Heart left ventricle (tissue), 16 donors: Measurements from ENCODE around the gene C19orf38. TPM values are rescaled to one million over a fixed set of nuclear protein-coding genes. Genes with fewer than 3 reads are reported as not detected.
A peak's percentile ranks its signal among the peaks of the same experiment; 100 is the strongest.
"Not testable (repeated sequence)": the region's sequence is repeated elsewhere in the genome, so short reads cannot be mapped to it uniquely, and the experiment has no call there.

Source experiments
- ATAC-seq, 4 donors: fragments of 200-7000 bp; cut with Tn5 transposase; one replicate each; pipeline ENCODE4 v1.9.1; 2020 to 2022; ENCODE audit warnings: moderate library complexity in 4 of 4, mild to moderate bottlenecking in 3 of 4, moderate number of reproducible peaks in 1 of 4
- DNase-seq, 5 donors: peaks; one replicate each; pipeline ENCODE4 v3.0.0-alpha.2; 2020
- H3K27ac ChIP-seq, 12 donors: fragments of 200-600 bp; sonication (generic) in 4 of 12; one replicate each; pipeline versions ENCODE4 v1.5.0 to v1.8.0; 2016 to 2022; ENCODE audit warnings: mild to moderate bottlenecking in 2 of 12
- H3K27me3 ChIP-seq, 9 donors: fragments of 200-600 bp; sonication (generic) in 2 of 9; one replicate each; pipeline versions ENCODE4 v1.5.1 to v1.8.0; 2016 to 2022; ENCODE audit warnings: mild to moderate bottlenecking in 3 of 9
- H3K36me3 ChIP-seq, 9 donors: fragments of 200-600 bp; sonication (generic) in 2 of 9; one replicate each; pipeline versions ENCODE4 v1.5.0 to v1.8.0; 2018 to 2022; ENCODE audit warnings: mild to moderate bottlenecking in 2 of 9
- H3K4me1 ChIP-seq, 12 donors: fragments of 200-600 bp; sonication (generic) in 4 of 12; one replicate each; pipeline versions ENCODE4 v1.5.0 to v1.8.0; 2016 to 2022; ENCODE audit warnings: mild to moderate bottlenecking in 3 of 12
- H3K4me3 ChIP-seq, 12 donors: fragments of 200-600 bp; sonication (generic) in 4 of 12; one replicate each; pipeline versions ENCODE4 v1.5.0 to v1.8.0; 2017 to 2022; ENCODE audit warnings: mild to moderate bottlenecking in 9 of 12, moderate library complexity in 4 of 12
- H3K9me3 ChIP-seq, 12 donors: fragments of 200-600 bp; sonication (generic) in 4 of 12; one replicate each; pipeline versions ENCODE4 v1.5.0 to v1.8.0; 2016 to 2022; ENCODE audit warnings: mild to moderate bottlenecking in 1 of 12
- CTCF ChIP-seq, 12 donors: fragments of 200-600 bp; sonication (generic) in 4 of 12; IDR thresholded peaks; one replicate each; pipeline versions ENCODE4 v1.5.0 to v1.8.0; 2018 to 2022; ENCODE audit warnings: antibody characterized with exemption in 12 of 12, mild to moderate bottlenecking in 5 of 12
- POLR2A ChIP-seq, 2 donors: fragments of 450-650 bp; IDR thresholded peaks; one replicate each; pipeline ENCODE4 v1.6.1; 2017; ENCODE audit warnings: antibody characterized with exemption in 2 of 2, mild to moderate bottlenecking in 2 of 2, moderate library complexity in 2 of 2
- WGBS, 4 donors: extraction: QIAGEN DNeasy Blood & Tissue Kit in 2 of 4; methylation state at CpG; one replicate each; pipeline versions ENCODE4 v1.1.5 to v1.1.7; 2013 to 2018; 5-methylcytosine and 5-hydroxymethylcytosine counted together
- intact Hi-C, 10 donors: fragments of 100-400 bp; cut with DNase I; formaldehyde crosslinking; loops; one replicate each; pipeline versions ENCODE4 v1.11.1 to v1.14.2; 2022
- polyA plus RNA-seq, 2 donors: library from polyadenylated mRNA; stranded (reverse); fragments of 200-250 nt; gene quantifications; one replicate each; pipeline ENCODE4 v1.2.3, GENCODE V29; 2013
- total RNA-seq, 9 donors: library from RNA; depleted of rRNA in 2 of 9; stranded (reverse); fragments of >200 nt in 2 of 9; fragmentation: NEBNext Ultra II Directional in 3 of 9; extraction: Animal tissue kit (Norgen Biotek cat#: 25700) in 3 of 9; gene quantifications; one replicate each; pipeline versions ENCODE4 v1.1.0 to v1.2.4, GENCODE V29; 2016 to 2023
- donor health status: ischemic (EF 13 %, LVEDD 7.1; RV severe dilation, severe dysfunction).
- donor health status: healthy with polysubstance abuse.
- donor health status: DM: no; HTN: yes; CAD: no.
- donor health status: DM: no; HTN: no; CAD: no.
- donor health status: ischemic (EF 25% LVEDD 6.9; RV normal size, moderate dysfunction).
- donor health status: ischemic (EF 25% LVEDD 5.7; RV mildly dilated, moderate dysfunction).
- donor health status: healthy.
- donor health status: DM: yes; HTN: yes; CAD: no.
- donor health status: ischemic (EF 35%, LVEDD 5.7; RV mildly dilated, moderate dysfunction).
- donor health status: nonischemic (EF 11% LVEDD 7.7; RV severe dilation, severe dysfunction).
- donor health status: DM: yes; HTN: yes; CAD: no.
- donor health status: PGD.
- donor health status: ischemic (EF 29% LVEDD 5.4; RV normal size, mild dysfunction).
- donor health status: nonischemic (EF 23%, LVEDD 6.1; RV moderate dilation, normal function).

The C19orf38 gene
- total and polyA plus RNA-seq, 11 donors: 0.21 to 6.0 (median 0.86) TPM

DNA sequence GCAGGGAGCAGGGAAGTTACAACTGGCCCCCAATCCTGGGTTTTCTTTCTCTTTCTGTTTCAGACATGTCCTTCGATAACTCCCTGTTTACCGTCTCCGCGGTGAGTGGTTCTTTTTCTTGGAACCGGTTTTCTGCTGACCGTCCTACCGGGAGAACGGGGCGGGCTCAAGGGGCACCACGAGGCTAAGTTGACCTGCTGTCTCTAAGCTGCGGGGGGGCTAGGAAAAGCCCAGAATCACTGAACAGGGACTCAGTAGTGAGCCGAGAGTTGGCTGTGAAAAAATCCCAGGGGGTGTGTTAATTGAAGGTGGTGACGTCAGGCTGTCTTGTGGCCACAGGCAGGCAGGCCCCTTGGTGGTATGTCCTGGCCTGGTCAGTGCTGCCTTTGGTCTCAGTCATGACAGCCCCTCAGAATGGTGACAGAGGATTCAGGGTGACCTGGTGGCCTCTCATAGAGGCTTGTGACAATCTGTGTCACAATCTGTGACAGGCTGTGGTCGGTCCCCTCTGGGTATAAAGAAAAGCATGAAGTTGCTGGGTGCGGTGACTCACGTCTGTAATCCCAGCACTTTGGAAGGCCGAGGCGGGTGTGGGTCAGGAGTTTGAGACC, 15.0 kb downstream of the C19orf38 start:
- H3K27me3 ChIP-seq: no peaks in the 10 kb centered on the region
- ATAC-seq: peak in 2 of 4 donors; percentile 13 to 28
- peak overlapping the region in 1 of 12 donors; percentile 33 for H3K27ac ChIP-seq
- peak in 1 of 5 donors; percentile 31 for DNase-seq
- intact Hi-C loops: loop anchor here in 8 of 10 donors (5.0 to 10.0 kb wide), 5 partner anchors 91 to 161 kb away; partner anchors contain the start of genes DNM2 (in 4 of the 8) and QTRT1 (in 1 of the 8)
- WGBS, 4 donors: 67 to 79% (median 74%) methylated on average over 18 of the region's 18 CpGs
- TF ChIP-seq CTCF (IDR thresholded peaks at IDR 0.05) (no peak), POLR2A (IDR thresholded peaks at IDR 0.05) (no peak)
- H3K36me3 ChIP-seq: no peaks in the 10 kb centered on the region
- no peaks in the 10 kb centered on the region for H3K9me3 ChIP-seq
- peak overlapping the region in 1 of 12 donors; percentile 13 for H3K4me3 ChIP-seq
- H3K4me1 ChIP-seq: peaks cover 0 to 32% (median 1%) of the 10 kb centered on the region in 12 donors

DNA sequence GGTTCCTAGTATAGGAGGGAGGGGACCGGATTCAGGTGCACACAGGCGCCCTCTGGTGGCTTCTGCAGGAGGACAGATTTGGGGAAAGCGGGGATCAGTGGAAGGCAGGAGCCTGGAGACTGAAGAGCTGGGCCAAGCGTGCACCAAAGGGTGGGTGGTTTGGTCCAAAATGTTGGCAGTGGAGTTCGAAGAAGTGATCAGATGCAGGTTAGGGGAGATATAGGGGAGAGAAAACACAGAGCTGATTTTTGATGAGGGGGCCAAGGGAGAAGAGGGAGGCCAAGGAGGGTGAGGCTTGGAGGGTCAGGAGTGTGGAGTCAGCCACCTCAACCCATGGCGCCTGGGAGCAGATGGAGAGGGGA, 16.3 kb downstream of the C19orf38 start:
- peak; percentile 69 to 84 (median 82) for ATAC-seq
- Histone ChIP-seq H3K27ac (peak overlapping the region in 1 of 12 donors; percentile 23), H3K9me3 (no peaks in the 10 kb centered on the region), H3K27me3 (no peaks in the 10 kb centered on the region), H3K36me3 (no peaks in the 10 kb centered on the region), H3K4me3 (peak overlapping the region in 3 of 12 donors; percentile 13 to 25 (median 21)), H3K4me1 (peaks cover 0 to 37% (median 1%) of the 10 kb centered on the region in 12 donors)
- 12 to 17% (median 15%) methylated on average over 6 of the region's 6 CpGs for WGBS, 4 donors
- intact Hi-C loops: loop anchor here (1.0 to 10.0 kb wide), 9 partner anchors 92 to 162 kb away; partner anchors contain the start of genes DNM2 (in 4 of the 10) and QTRT1 (in 1 of the 10)
- DNase-seq: peak; percentile 82 to 92 (median 84)
- TF ChIP-seq POLR2A (IDR thresholded peaks at IDR 0.05): no peak
- TF ChIP-seq CTCF (IDR thresholded peaks at IDR 0.05): peak; percentile 77 to 95 (median 89)

GRCh38 chr19:10866495-10866894, 18.3 kb downstream of the C19orf38 start:
- no peaks in the 10 kb centered on the region for H3K36me3 ChIP-seq
- DNase-seq: no peak
- no peak for TF ChIP-seq POLR2A (IDR thresholded peaks at IDR 0.05)
- no peak for TF ChIP-seq CTCF (IDR thresholded peaks at IDR 0.05)
- H3K9me3 ChIP-seq: no peaks in the 10 kb centered on the region
- H3K27me3 ChIP-seq: no peaks in the 10 kb centered on the region
- ATAC-seq: no peak
- intact Hi-C loops: loop anchor here in 4 of 10 donors (5.0 to 10.0 kb wide), 2 partner anchors 149 to 152 kb away; partner anchors contain the start of gene DNM2 (in 4 of the 4)
- H3K4me3 ChIP-seq: no peak overlapping the region
- peaks cover 0 to 39% (median 4%) of the 10 kb centered on the region in 12 donors for H3K4me1 ChIP-seq
- 94 to 95% (median 94%) methylated on average over 10 of the region's 10 CpGs for WGBS, 4 donors
- H3K27ac ChIP-seq: no peak overlapping the region

DNA sequence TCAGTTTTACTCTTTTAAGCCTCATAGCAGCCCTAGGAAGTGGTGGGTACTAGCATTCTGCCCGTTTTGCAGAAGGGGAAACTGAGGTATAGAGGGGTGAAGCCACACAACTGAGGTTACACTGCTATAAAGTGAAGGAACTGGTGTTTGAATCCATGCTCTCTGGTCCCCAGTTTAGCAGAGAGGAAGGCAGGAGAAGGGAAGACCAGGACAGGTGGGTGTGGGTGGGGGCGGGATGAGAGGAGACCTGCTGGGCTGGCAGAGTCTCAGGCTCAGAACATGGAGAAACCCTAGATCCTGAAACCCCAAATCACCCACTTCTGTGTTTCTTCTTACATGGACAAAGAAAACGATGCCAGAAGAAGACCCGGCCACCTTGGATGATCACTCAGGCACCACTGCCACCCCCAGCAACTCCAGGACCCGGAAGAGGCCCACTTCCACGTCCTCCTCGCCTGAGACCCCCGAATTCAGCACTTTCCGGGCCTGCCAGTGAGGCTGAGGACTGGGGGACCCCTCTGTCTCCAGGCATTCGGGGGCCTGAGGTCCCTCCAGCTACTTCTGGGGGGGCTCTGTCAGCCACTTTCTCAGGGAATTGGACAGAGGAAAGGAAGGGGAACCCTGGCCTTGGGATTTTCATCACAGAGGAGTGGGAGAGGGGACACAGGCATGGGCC, 20.8 kb downstream of the C19orf38 start:
- Histone ChIP-seq H3K27ac (no peak overlapping the region), H3K36me3 (no peaks in the 10 kb centered on the region), H3K9me3 (no peaks in the 10 kb centered on the region), H3K4me1 (peaks cover 0 to 38% (median 16%) of the 10 kb centered on the region in 12 donors), H3K4me3 (no peak overlapping the region), H3K27me3 (no peaks in the 10 kb centered on the region)
- WGBS, 4 donors: 90 to 94% (median 93%) methylated on average over 6 to 10 of the region's 10 CpGs
- ATAC-seq: no peak
- intact Hi-C loops: loop anchor here in 4 of 10 donors (5.0 to 10.0 kb wide), 2 partner anchors 152 to 154 kb away; partner anchors contain the start of gene DNM2 (in 4 of the 4)
- no peak for DNase-seq
- no peak for TF ChIP-seq CTCF (IDR thresholded peaks at IDR 0.05)
- TF ChIP-seq POLR2A (IDR thresholded peaks at IDR 0.05): no peak

DNA sequence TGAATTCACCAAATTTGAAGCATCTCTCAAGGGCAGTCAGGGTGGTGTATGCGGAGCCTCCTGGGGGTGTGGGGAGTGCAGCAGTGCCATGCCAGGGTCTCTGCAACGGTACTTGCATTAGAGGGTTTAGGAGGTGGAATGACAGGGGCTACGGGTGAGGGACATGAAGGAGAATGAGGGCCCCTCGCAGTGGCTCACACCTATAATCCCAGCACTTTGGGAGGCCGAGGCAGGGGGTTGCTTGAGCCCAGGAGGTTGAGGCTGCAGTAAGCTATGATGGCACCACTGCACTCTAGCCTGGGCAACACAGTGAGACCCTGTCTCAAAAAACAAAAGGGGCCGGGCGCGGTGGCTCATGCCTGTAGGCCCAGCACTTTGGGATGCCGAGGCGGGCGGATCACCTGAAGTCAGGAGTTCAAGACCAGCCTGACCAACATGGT, 21.7 kb downstream of the C19orf38 start:
- Histone ChIP-seq H3K27ac (peak overlapping the region in 3 of 12 donors; percentile 62 to 84 (median 79)), H3K4me3 (peak overlapping the region in 3 of 12 donors; percentile 59 to 64 (median 62)), H3K4me1 (peaks cover 0 to 40% (median 15%) of the 10 kb centered on the region in 12 donors)
- intact Hi-C loops: loop anchor here in 7 of 10 donors (1.0 to 10.0 kb wide), 6 partner anchors 33 to 155 kb away; partner anchors contain the start of genes DNM2 (in 4 of the 7), TIMM29 (in 2 of the 7), TMED1 (in 2 of the 7) and YIPF2 (in 2 of the 7)
- H3K9me3 ChIP-seq, ATAC-seq, H3K27me3 ChIP-seq, H3K36me3 ChIP-seq: not testable (repeated sequence)
- WGBS, 4 donors: 94 to 97% (median 95%) methylated on average over 10 to 11 of the region's 11 CpGs
- peak in 2 of 5 donors; percentile 50 to 68 for DNase-seq
